OCI-LY7 (cell line): Measurements from ENCODE around the gene CECR2.

Experiments used
- CTCF ChIP-seq: fragments of 200-600 bp; sonication (generic); conservative IDR thresholded peaks from 2 replicates; pipeline ENCODE4 v1.5.1; 2014; ENCODE audit warnings: mild to moderate bottlenecking, antibody characterized with exemption, low read length, moderate library complexity, mixed read lengths
- EZH2phosphoT487 ChIP-seq: fragments of 200-600 bp; sonication (generic); IDR thresholded peaks from 2 replicates; pipeline ENCODE4 v1.6.1; 2018; ENCODE audit warnings: low read depth, borderline replicate concordance, mild to moderate bottlenecking, mixed run types, antibody characterized with exemption, low read length, moderate library complexity, mixed read lengths

- TF ChIP-seq CTCF, result no peak
- TF ChIP-seq EZH2phosphoT487, result no peak
Measured at GRCh38 chr22:17486719-17487118, 117.5 kb downstream of the CECR2 start.
